NCI-H1694 treated with DMSO at 0.1 percent for 48 hours (cell line): ENCODE results near the gene CCDC18.

Experiments
- DNase-seq: peaks from one replicate; lab custom pipeline; 2025; lab: John Stamatoyannopoulos, UW

The CCDC18 gene

GRCh38 chr1:93317207-93317606 is 136.7 kb downstream of the CCDC18 start:
- no peak for DNase-seq

- no peak for DNase-seq
Observed at GRCh38 chr1:93317943-93318342, 137.4 kb downstream of the CCDC18 start.

GRCh38 chr1:93321720-93322119 is 141.2 kb downstream of the CCDC18 start:
- no peak for DNase-seq

GRCh38 chr1:93322349-93322748 is 141.8 kb downstream of the CCDC18 start:
- DNase-seq, result no peak

- DNase-seq, result no peak
Observed at GRCh38 chr1:93323185-93323820, 142.8 kb downstream of the CCDC18 start.

- no peak for DNase-seq
Observed at GRCh38 chr1:93324486-93325464, 144.3 kb downstream of the CCDC18 start.
